ENCODE data around the gene HAUS7.

The HAUS7 gene

GRCh38 chrX:153482376-153483015 is 12.1 kb upstream of the HAUS7 start:
- Histone ChIP-seq H3K27me3 (ENCODE audit: control insufficient read depth in 5 of 5, insufficient read depth in 4 of 5, low read length in 5 of 5) (peaks cover 13 to 52% (median 31%) of the 10 kb centered on the region in 5 donors), H3K36me3 (ENCODE audit: control insufficient read depth in 5 of 5, insufficient read depth in 5 of 5, low read length in 5 of 5) (no peaks in the 10 kb centered on the region), H3K27ac (ENCODE audit: low read depth, low read length) (no peak overlapping the region), H3K9ac (ENCODE audit: low read length in 5 of 5) (no peak overlapping the region), H3K9me3 (ENCODE audit: control insufficient read depth in 5 of 5, low read length in 5 of 5) (peaks cover 0 to 2% (median 0%) of the 10 kb centered on the region in 5 donors), H3K4me1 (ENCODE audit: control insufficient read depth in 5 of 5, insufficient read depth in 5 of 5, low read length in 5 of 5) (peaks cover 0 to 4% (median 2%) of the 10 kb centered on the region in 5 donors), H3K4me3 (ENCODE audit: low read depth in 1 of 5, low read length in 5 of 5) (no peak overlapping the region)

- H3K36me3 ChIP-seq (ENCODE audit: control insufficient read depth in 5 of 5, insufficient read depth in 5 of 5, low read length in 5 of 5): no peaks in the 10 kb centered on the region
- peaks cover 21 to 58% (median 26%) of the 10 kb centered on the region in 5 donors for H3K27me3 ChIP-seq (ENCODE audit: control insufficient read depth in 5 of 5, insufficient read depth in 4 of 5, low read length in 5 of 5)
- H3K4me3 ChIP-seq (ENCODE audit: low read depth in 1 of 5, low read length in 5 of 5): no peak overlapping the region
- H3K4me1 ChIP-seq (ENCODE audit: control insufficient read depth in 5 of 5, insufficient read depth in 5 of 5, low read length in 5 of 5): peaks cover 0 to 15% (median 13%) of the 10 kb centered on the region in 5 donors
- H3K9me3 ChIP-seq (ENCODE audit: control insufficient read depth in 5 of 5, low read length in 5 of 5): peaks cover 0 to 2% (median 0%) of the 10 kb centered on the region in 5 donors
- H3K9ac ChIP-seq (ENCODE audit: low read length in 5 of 5): no peak overlapping the region
- H3K27ac ChIP-seq (ENCODE audit: low read depth, low read length): no peak overlapping the region
Observed at GRCh38 chrX:153481043-153481442, 10.7 kb upstream of the HAUS7 start.

GRCh38 chrX:153478746-153479145 is 8.4 kb upstream of the HAUS7 start:
- peaks cover 0 to 2% (median 0%) of the 10 kb centered on the region in 5 donors for H3K9me3 ChIP-seq (ENCODE audit: control insufficient read depth in 5 of 5, low read length in 5 of 5)
- H3K27me3 ChIP-seq (ENCODE audit: control insufficient read depth in 5 of 5, insufficient read depth in 4 of 5, low read length in 5 of 5): peaks cover 21 to 56% (median 29%) of the 10 kb centered on the region in 5 donors
- peaks cover 5 to 27% (median 22%) of the 10 kb centered on the region in 5 donors for H3K4me1 ChIP-seq (ENCODE audit: control insufficient read depth in 5 of 5, insufficient read depth in 5 of 5, low read length in 5 of 5)
- no peaks in the 10 kb centered on the region for H3K36me3 ChIP-seq (ENCODE audit: control insufficient read depth in 5 of 5, insufficient read depth in 5 of 5, low read length in 5 of 5)
- no peak overlapping the region for H3K27ac ChIP-seq (ENCODE audit: low read depth, low read length)
- no peak overlapping the region for H3K4me3 ChIP-seq (ENCODE audit: low read depth in 1 of 5, low read length in 5 of 5)
- H3K9ac ChIP-seq (ENCODE audit: low read length in 5 of 5): no peak overlapping the region

DNA sequence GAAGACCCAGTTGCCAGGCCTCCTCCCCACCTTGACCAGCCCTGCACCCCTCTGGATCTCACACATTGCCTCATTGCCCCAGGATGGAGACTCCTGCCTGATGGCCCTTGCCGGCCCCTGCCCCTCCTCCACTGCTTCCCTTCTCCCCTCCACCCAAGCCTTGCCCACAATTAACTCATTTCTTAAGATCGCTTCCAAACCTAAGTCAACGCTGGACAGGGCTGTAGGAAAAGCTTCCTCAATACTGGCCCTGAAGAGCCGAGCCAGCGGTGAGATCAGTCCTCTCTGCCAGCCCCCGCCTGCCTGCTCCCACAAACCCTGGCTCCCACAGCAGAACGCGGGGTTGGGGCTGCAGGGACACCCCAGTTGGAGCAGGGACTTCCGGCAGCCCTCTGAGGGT is 7.5 kb upstream of the HAUS7 start:
- H3K4me1 ChIP-seq (ENCODE audit: control insufficient read depth in 5 of 5, insufficient read depth in 5 of 5, low read length in 5 of 5): peaks cover 5 to 27% (median 22%) of the 10 kb centered on the region in 5 donors
- H3K27me3 ChIP-seq (ENCODE audit: control insufficient read depth in 5 of 5, insufficient read depth in 4 of 5, low read length in 5 of 5): peaks cover 16 to 52% (median 29%) of the 10 kb centered on the region in 5 donors
- no peak overlapping the region for H3K9ac ChIP-seq (ENCODE audit: low read length in 5 of 5)
- no peaks in the 10 kb centered on the region for H3K36me3 ChIP-seq (ENCODE audit: control insufficient read depth in 5 of 5, insufficient read depth in 5 of 5, low read length in 5 of 5)
- no peak overlapping the region for H3K4me3 ChIP-seq (ENCODE audit: low read depth in 1 of 5, low read length in 5 of 5)
- H3K9me3 ChIP-seq (ENCODE audit: control insufficient read depth in 5 of 5, low read length in 5 of 5): peaks cover 0 to 2% (median 0%) of the 10 kb centered on the region in 5 donors
- no peak overlapping the region for H3K27ac ChIP-seq (ENCODE audit: low read depth, low read length)

- Histone ChIP-seq H3K4me1 (ENCODE audit: control insufficient read depth in 5 of 5, insufficient read depth in 5 of 5, low read length in 5 of 5) (peaks cover 5 to 27% (median 22%) of the 10 kb centered on the region in 5 donors), H3K27me3 (ENCODE audit: control insufficient read depth in 5 of 5, insufficient read depth in 4 of 5, low read length in 5 of 5) (peaks cover 16 to 47% (median 29%) of the 10 kb centered on the region in 5 donors), H3K9me3 (ENCODE audit: control insufficient read depth in 5 of 5, low read length in 5 of 5) (peaks cover 0 to 2% (median 0%) of the 10 kb centered on the region in 5 donors), H3K27ac (ENCODE audit: low read depth, low read length) (no peak overlapping the region), H3K36me3 (ENCODE audit: control insufficient read depth in 5 of 5, insufficient read depth in 5 of 5, low read length in 5 of 5) (no peaks in the 10 kb centered on the region), H3K4me3 (ENCODE audit: low read depth in 1 of 5, low read length in 5 of 5) (no peak overlapping the region), H3K9ac (ENCODE audit: low read length in 5 of 5) (no peak overlapping the region)
Observed at GRCh38 chrX:153477364-153477857, 7.0 kb upstream of the HAUS7 start.

DNA sequence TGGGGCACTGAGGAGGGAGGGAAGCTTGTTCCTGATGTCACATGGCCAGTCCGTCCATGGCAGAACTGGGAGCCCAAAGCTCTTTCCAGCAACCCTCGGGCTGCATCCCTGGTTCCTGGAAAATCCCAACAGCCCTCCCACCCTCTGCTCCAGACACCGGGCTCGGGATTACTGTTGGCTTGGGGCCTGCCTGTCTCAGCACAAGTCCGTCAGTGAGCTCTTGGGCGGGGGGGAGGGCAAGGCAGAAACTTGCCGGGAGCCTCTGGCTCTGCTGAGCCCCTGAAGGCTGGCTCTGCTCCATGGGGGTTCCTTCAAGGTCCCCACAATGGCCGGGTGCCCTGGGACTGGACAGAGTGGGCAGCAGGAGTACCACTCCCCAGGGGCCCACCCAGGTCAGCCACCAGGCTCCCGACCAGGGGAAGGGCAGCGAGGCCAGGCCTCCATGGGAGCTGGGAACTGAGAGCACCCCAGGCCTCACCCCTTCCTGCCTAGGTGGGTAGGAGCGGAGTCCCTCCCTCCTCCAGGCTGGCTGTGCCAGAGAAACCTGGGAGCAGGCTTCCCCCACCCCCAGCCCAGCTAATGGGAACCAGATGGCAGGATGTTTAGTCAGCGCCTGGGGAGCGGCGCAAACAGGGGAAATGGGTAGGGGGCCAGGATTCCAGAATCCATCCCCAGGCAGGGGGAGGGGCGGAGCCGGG is 6.4 kb upstream of the HAUS7 start:
- H3K4me1 ChIP-seq (ENCODE audit: control insufficient read depth in 5 of 5, insufficient read depth in 5 of 5, low read length in 5 of 5): peaks cover 5 to 27% (median 22%) of the 10 kb centered on the region in 5 donors
- H3K27ac ChIP-seq (ENCODE audit: low read depth, low read length): no peak overlapping the region
- H3K9me3 ChIP-seq (ENCODE audit: control insufficient read depth in 5 of 5, low read length in 5 of 5): peaks cover 0 to 2% (median 0%) of the 10 kb centered on the region in 5 donors
- no peak overlapping the region for H3K4me3 ChIP-seq (ENCODE audit: low read depth in 1 of 5, low read length in 5 of 5)
- no peaks in the 10 kb centered on the region for H3K36me3 ChIP-seq (ENCODE audit: control insufficient read depth in 5 of 5, insufficient read depth in 5 of 5, low read length in 5 of 5)
- H3K9ac ChIP-seq (ENCODE audit: low read length in 5 of 5): peak overlapping the region in 1 of 5 donors; percentile 17
- peaks cover 16 to 45% (median 29%) of the 10 kb centered on the region in 5 donors for H3K27me3 ChIP-seq (ENCODE audit: control insufficient read depth in 5 of 5, insufficient read depth in 4 of 5, low read length in 5 of 5)

DNA sequence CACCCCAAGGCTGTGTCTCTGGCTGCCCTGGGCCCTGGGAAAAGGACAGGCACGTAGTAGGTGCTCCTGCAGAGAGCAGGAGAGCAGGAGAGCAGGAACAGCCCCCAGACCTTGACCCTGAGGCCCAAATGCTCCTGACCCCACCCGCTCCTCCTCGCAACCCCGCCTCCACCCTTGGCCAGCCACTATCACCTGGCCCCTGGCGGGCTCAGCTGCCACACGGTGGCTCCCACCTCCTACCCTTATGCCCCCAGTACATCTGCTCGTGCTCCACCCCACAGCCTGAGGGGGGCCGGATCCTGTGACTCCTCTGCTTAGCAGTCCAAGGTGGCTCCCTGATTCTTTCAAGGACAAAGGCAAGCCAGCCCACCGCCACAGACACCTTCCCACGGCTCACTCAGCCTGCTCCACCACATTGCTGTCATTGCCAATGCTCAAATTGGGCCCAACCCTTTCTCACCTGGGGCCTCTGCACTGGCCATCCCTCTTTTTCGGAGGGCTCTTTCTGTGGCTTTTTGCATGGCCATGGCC is 5.4 kb upstream of the HAUS7 start:
- Histone ChIP-seq H3K9ac (ENCODE audit: low read length in 5 of 5) (no peak overlapping the region), H3K4me1 (ENCODE audit: control insufficient read depth in 5 of 5, insufficient read depth in 5 of 5, low read length in 5 of 5) (peaks cover 5 to 30% (median 24%) of the 10 kb centered on the region in 5 donors), H3K36me3 (ENCODE audit: control insufficient read depth in 5 of 5, insufficient read depth in 5 of 5, low read length in 5 of 5) (no peaks in the 10 kb centered on the region), H3K27me3 (ENCODE audit: control insufficient read depth in 5 of 5, insufficient read depth in 4 of 5, low read length in 5 of 5) (peaks cover 16 to 38% (median 29%) of the 10 kb centered on the region in 5 donors), H3K4me3 (ENCODE audit: low read depth in 1 of 5, low read length in 5 of 5) (no peak overlapping the region), H3K27ac (ENCODE audit: low read depth, low read length) (no peak overlapping the region), H3K9me3 (ENCODE audit: control insufficient read depth in 5 of 5, low read length in 5 of 5) (peaks cover 0 to 2% (median 0%) of the 10 kb centered on the region in 5 donors)

GRCh38 chrX:153475271-153475670 is 4.9 kb upstream of the HAUS7 start:
- Histone ChIP-seq H3K4me3 (ENCODE audit: low read depth in 1 of 5, low read length in 5 of 5) (peak overlapping the region in 3 of 5 donors; percentile 6 to 50 (median 40)), H3K27me3 (ENCODE audit: control insufficient read depth in 5 of 5, insufficient read depth in 4 of 5, low read length in 5 of 5) (peaks cover 16 to 33% (median 29%) of the 10 kb centered on the region in 5 donors), H3K4me1 (ENCODE audit: control insufficient read depth in 5 of 5, insufficient read depth in 5 of 5, low read length in 5 of 5) (peaks cover 5 to 30% (median 24%) of the 10 kb centered on the region in 5 donors), H3K9ac (ENCODE audit: low read length in 5 of 5) (no peak overlapping the region), H3K9me3 (ENCODE audit: control insufficient read depth in 5 of 5, low read length in 5 of 5) (peaks cover 0 to 2% (median 0%) of the 10 kb centered on the region in 5 donors), H3K27ac (ENCODE audit: low read depth, low read length) (no peak overlapping the region), H3K36me3 (ENCODE audit: control insufficient read depth in 5 of 5, insufficient read depth in 5 of 5, low read length in 5 of 5) (no peaks in the 10 kb centered on the region)

DNA sequence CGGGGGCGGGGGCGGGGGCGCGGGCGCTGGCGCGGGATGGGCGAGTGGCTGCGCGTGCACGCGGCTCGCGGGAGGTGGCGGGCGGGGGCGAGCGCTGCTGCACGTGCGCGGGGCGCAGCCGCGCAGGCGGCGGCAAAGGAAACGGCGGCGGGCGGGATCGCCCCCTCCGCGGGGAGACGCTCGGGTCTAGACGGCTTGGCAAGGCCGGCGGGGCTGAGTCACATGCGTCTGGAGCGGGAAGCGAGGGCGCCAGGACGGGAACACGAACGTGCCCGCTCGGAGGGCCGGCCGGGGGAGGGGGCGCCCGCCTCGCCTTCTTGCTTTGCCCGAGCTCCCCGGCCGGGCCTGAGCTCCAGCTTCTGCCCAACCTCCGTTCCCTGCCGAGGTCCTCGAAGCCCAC is 4.3 kb upstream of the HAUS7 start:
- Histone ChIP-seq H3K9ac (ENCODE audit: low read length in 5 of 5) (no peak overlapping the region), H3K9me3 (ENCODE audit: control insufficient read depth in 5 of 5, low read length in 5 of 5) (peaks cover 0 to 2% (median 0%) of the 10 kb centered on the region in 5 donors), H3K27me3 (ENCODE audit: control insufficient read depth in 5 of 5, insufficient read depth in 4 of 5, low read length in 5 of 5) (peaks cover 11 to 31% (median 26%) of the 10 kb centered on the region in 5 donors), H3K27ac (ENCODE audit: low read depth, low read length) (no peak overlapping the region), H3K4me3 (ENCODE audit: low read depth in 1 of 5, low read length in 5 of 5) (peak overlapping the region in 3 of 5 donors; percentile 6 to 50 (median 40)), H3K36me3 (ENCODE audit: control insufficient read depth in 5 of 5, insufficient read depth in 5 of 5, low read length in 5 of 5) (no peaks in the 10 kb centered on the region), H3K4me1 (ENCODE audit: control insufficient read depth in 5 of 5, insufficient read depth in 5 of 5, low read length in 5 of 5) (peaks cover 5 to 34% (median 28%) of the 10 kb centered on the region in 5 donors)
